Measurements from ENCODE around the gene AP5M1. TPM values are rescaled to one million over a fixed set of nuclear protein-coding genes. Genes with fewer than 3 reads are reported as not detected.

Gene AP5M1
- total and polyA plus RNA-seq, 2 of the 4 experiments (the other 2 are of a cell fraction): 16.1 to 28.3 TPM

Other genes starting within 250 kb of the AP5M1 start
- 52.5 and 89.7 TPM in 2 replicates for gene EXOC5, start 66 bp upstream of the AP5M1 start, total RNA-seq (2012; rRNA removed)
- 17.9 and 22.4 TPM in 2 replicates for gene EXOC5, start 66 bp upstream of the AP5M1 start, polyA plus RNA-seq (2012; rRNA removed)
- gene NAA30, start 121.6 kb downstream of the AP5M1 start, total RNA-seq (2012; rRNA removed): 24.4 and 25.3 TPM in 2 replicates
- gene NAA30, start 121.6 kb downstream of the AP5M1 start, polyA plus RNA-seq (2012; rRNA removed): 3.6 and 5.8 TPM in 2 replicates
- not detected in 2 replicates for gene CCDC198, start 224.9 kb downstream of the AP5M1 start, total RNA-seq (2012; rRNA removed)
- not detected in 2 replicates for gene CCDC198, start 224.9 kb downstream of the AP5M1 start, polyA plus RNA-seq (2012; rRNA removed)